B cell (primary cell): Measurements from ENCODE around the gene RNU5B-1. TPM values are rescaled to one million over a fixed set of nuclear protein-coding genes. Genes with fewer than 3 reads are reported as not detected.

Experiments used
- ATAC-seq: fragments of 200-7000 bp; cut with Tn5 transposase; one replicate; pipeline ENCODE4 v1.10.0; 2021; ENCODE audit warnings: low read depth, mild to moderate bottlenecking, moderate number of reproducible peaks, moderate library complexity
- CTCF ChIA-PET: fragments of 350-600 bp; sonication (Branson Sonifier 250); formaldehyde crosslinking; loops from one replicate; lab custom pipeline; 2021; ENCODE audit warnings: antibody characterized with exemption, inconsistent platforms; lab: Charles Lee
- POLR2A ChIA-PET: fragments of 350-600 bp; sonication (Branson Sonifier 250); formaldehyde crosslinking; loops from one replicate; lab custom pipeline; 2021; ENCODE audit warnings: antibody characterized with exemption; lab: Charles Lee
- DNase-seq: peaks from one replicate; pipeline ENCODE4 v3.0.0; 2013
- H2AFZ ChIP-seq: 2 replicates; pipeline ENCODE4 v1.6.1; 2012; ENCODE audit warnings: mild to moderate bottlenecking, low read depth, low read length; ENCODE audit not compliant: insufficient read depth, poor library complexity, severe bottlenecking
- H3K27ac ChIP-seq, 2 donors: 1 replicate in 1 of 2; 2 replicates in 1 of 2; pipeline ENCODE4 v1.5.1; 2012 to 2013; ENCODE audit warnings: low read length in 2 of 2, mild to moderate bottlenecking in 2 of 2, moderate library complexity in 1 of 2
- H3K27me3 ChIP-seq, 4 experiments: fragments of 200-600 bp in 1 of 4; sonication (generic) in 1 of 4; replicated peaks in 1 of 4; 1 replicate in 2 of 4; 2 replicates in 2 of 4; pipeline versions ENCODE4 v1.6.1 to v1.7.0; 2013 to 2016; ENCODE audit warnings: low read length in 3 of 4, mild to moderate bottlenecking in 2 of 4, mixed read lengths in 1 of 4, moderate library complexity in 1 of 4; ENCODE audit not compliant: insufficient read depth in 4 of 4, control insufficient read depth in 3 of 4; ENCODE audit errors: control extremely low read depth in 1 of 4
- H3K36me3 ChIP-seq, 2 experiments: replicated peaks in 1 of 2; 1 replicate in 1 of 2; 2 replicates in 1 of 2; pipeline versions ENCODE4 v1.6.1 to v1.7.1; 2013; ENCODE audit warnings: low read length in 1 of 2; ENCODE audit not compliant: insufficient read depth in 2 of 2, control insufficient read depth in 1 of 2; ENCODE audit errors: control extremely low read depth in 1 of 2, extremely low read depth in 1 of 2
- H3K4me1 ChIP-seq, 2 donors: fragments of 200-600 bp in 1 of 2; sonication (generic) in 1 of 2; 1 replicate in 1 of 2; 2 replicates in 1 of 2; pipeline versions ENCODE4 v1.5.1 to v1.6.1; 2013 to 2017; ENCODE audit warnings: low read length in 2 of 2; ENCODE audit not compliant: control insufficient read depth in 2 of 2, insufficient read depth in 2 of 2
- H3K4me2 ChIP-seq: replicated peaks from 2 replicates; pipeline ENCODE3; 2012; ENCODE audit warnings: mild to moderate bottlenecking, low read depth, low read length; ENCODE audit not compliant: poor library complexity, severe bottlenecking
- H3K4me3 ChIP-seq, 5 experiments: fragments of 200-600 bp in 1 of 5; sonication (generic) in 1 of 5; 1 replicate in 3 of 5; 2 replicates in 2 of 5; pipeline versions ENCODE4 v1.5.1 to v1.7.0; 2011 to 2016; ENCODE audit warnings: low read length in 4 of 5, mild to moderate bottlenecking in 4 of 5, low read depth in 2 of 5, control low read depth in 1 of 5, moderate library complexity in 1 of 5; ENCODE audit not compliant: insufficient read depth in 1 of 5; ENCODE audit errors: control extremely low read depth in 1 of 5, extremely low read depth in 1 of 5
- H3K79me2 ChIP-seq: fragments of 200-600 bp; sonication (generic); one replicate; pipeline ENCODE4 v1.6.0; 2016; ENCODE audit warnings: low read length; ENCODE audit not compliant: control insufficient read depth, insufficient read depth
- H3K9ac ChIP-seq: fragments of 200-600 bp; sonication (generic); 2 replicates; pipeline ENCODE4 v1.6.1; 2017; ENCODE audit warnings: mild to moderate bottlenecking, low read length, moderate library complexity
- H3K9me3 ChIP-seq, 3 donors: one replicate each; pipeline versions ENCODE4 v1.6.1 to v1.7.1; 2013; ENCODE audit warnings: low read length in 2 of 3; ENCODE audit not compliant: control insufficient read depth in 2 of 3, insufficient read depth in 1 of 3; ENCODE audit errors: control extremely low read depth in 1 of 3
- H4K20me1 ChIP-seq: 2 replicates; pipeline ENCODE4 v1.6.0; 2012; ENCODE audit warnings: mild to moderate bottlenecking, low read length; ENCODE audit not compliant: insufficient read depth, control insufficient read depth, poor library complexity, severe bottlenecking
- H3K27ac Mint-ChIP-seq: one replicate; pipeline ENCODE4 v1.8.0; 2021; ENCODE audit warnings: mixed read lengths
- H3K27me3 Mint-ChIP-seq: one replicate; pipeline ENCODE4 v1.8.0; 2021; ENCODE audit warnings: mixed read lengths
- H3K4me1 Mint-ChIP-seq: one replicate; pipeline ENCODE4 v1.8.0; 2021; ENCODE audit warnings: mixed read lengths
- H3K4me3 Mint-ChIP-seq: one replicate; pipeline ENCODE4 v1.8.0; 2021; ENCODE audit warnings: mixed read lengths
- H3K9me3 Mint-ChIP-seq: one replicate; pipeline ENCODE4 v1.8.0; 2022; ENCODE audit warnings: mixed read lengths; ENCODE audit not compliant: insufficient read depth
- EZH2 ChIP-seq: IDR thresholded peaks from 2 replicates; pipeline ENCODE4 v1.6.1; 2012; ENCODE audit warnings: borderline replicate concordance, low read depth, mild to moderate bottlenecking, moderate library complexity, low read length; ENCODE audit not compliant: insufficient read depth, poor library complexity, severe bottlenecking
- WGBS: methylation state at CpG from one replicate; pipeline ENCODE4 v1.1.5; 2013; ENCODE audit warnings: missing lambda C conversion rate; ENCODE audit not compliant: insufficient coverage; 5-methylcytosine and 5-hydroxymethylcytosine counted together
- intact Hi-C: fragments of 100-400 bp; cut with micrococcal nuclease; formaldehyde crosslinking; loops from one replicate; pipeline ENCODE4 v1.10.0; 2022
- polyA plus RNA-seq: library from polyadenylated mRNA; depleted of rRNA; stranded (reverse); fragments of >200 nt; gene quantifications from 2 replicates; pipeline ENCODE4 v1.2.3, GENCODE V29; 2012
- total RNA-seq, 2 donors: library from RNA; stranded (reverse); fragments of 120-200 nt in 1 of 2; gene quantifications; 1 replicate in 1 of 2; 2 replicates in 1 of 2; pipeline versions ENCODE4 v1.2.3 to v1.2.4, GENCODE V29; 2013 to 2022
- TF ChIP-seq, protein P1 (sequence below): fragments of 200-600 bp; IDR thresholded peaks from one replicate; pipeline ENCODE4 v1.8.0; 2022; ENCODE audit warnings: antibody characterized with exemption, mild to moderate bottlenecking

RNU5B-1 gene
- total and polyA plus RNA-seq, 2 donors (not counting 1 experiment from before 2014, with no cell fraction given) = 21.7 TPM; not detected in 1

DNA sequence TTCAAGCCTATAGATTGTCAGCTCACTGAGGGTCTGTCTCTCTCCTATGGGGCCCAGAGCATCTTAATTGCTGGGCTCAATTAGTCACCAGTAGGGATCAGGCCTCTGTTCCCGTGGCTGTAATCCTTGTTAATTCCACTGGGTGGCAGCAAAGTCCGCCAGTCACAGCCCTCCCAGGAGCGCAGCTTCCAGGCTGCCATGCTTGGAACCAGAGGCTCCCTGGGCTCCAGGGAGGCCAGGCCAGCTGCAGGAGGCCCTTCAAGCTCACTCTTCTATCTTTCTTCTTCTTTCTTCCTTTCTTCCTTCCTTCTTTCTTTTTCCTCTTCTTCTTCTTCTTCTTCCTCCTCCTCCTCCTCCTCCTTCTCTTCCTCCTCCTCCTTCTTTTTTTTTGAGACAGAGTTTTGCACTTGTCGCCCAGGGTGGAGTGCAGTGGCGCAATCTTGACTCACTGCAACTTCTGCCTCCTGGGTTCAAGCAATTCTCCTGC lies 14.4 kb downstream of the RNU5B-1 start:
- Histone ChIP-seq H3K79me2 (no peaks in the 10 kb centered on the region), H2AFZ (no peak overlapping the region), H3K9ac (no peak overlapping the region), H3K4me3 (no peak overlapping the region), H3K4me1 (no peaks in the 10 kb centered on the region), H3K4me2 (no peak overlapping the region), H3K27ac (no peak overlapping the region), H3K9me3 (peaks cover 0 to 6% (median 0%) of the 10 kb centered on the region in 3 donors), H4K20me1 (no peaks in the 10 kb centered on the region), H3K36me3 (no peaks in the 10 kb centered on the region), H3K27me3 (peaks cover 0 to 6% (median 0%) of the 10 kb centered on the region in 4 experiments)
- Mint-ChIP-seq H3K4me3 (no peak overlapping the region), H3K27ac (no peak overlapping the region), H3K9me3 (no peaks in the 10 kb centered on the region), H3K27me3 (peaks cover 16% of the 10 kb centered on the region), H3K4me1 (no peaks in the 10 kb centered on the region)
- peak; percentile 99 for ATAC-seq
- CTCF ChIA-PET = interaction anchor here (0.6 to 6.7 kb wide), 19 partner anchors 8 to 1589 kb away, joined by 3 to 165 read pairs (median 4); partner anchors contain the start of genes PARP16 and RNU5B-1
- WGBS = 36% methylated on average over 5 of the region's 5 CpGs
- DNase-seq = peak; percentile 81
- TF ChIP-seq, protein P1, sequence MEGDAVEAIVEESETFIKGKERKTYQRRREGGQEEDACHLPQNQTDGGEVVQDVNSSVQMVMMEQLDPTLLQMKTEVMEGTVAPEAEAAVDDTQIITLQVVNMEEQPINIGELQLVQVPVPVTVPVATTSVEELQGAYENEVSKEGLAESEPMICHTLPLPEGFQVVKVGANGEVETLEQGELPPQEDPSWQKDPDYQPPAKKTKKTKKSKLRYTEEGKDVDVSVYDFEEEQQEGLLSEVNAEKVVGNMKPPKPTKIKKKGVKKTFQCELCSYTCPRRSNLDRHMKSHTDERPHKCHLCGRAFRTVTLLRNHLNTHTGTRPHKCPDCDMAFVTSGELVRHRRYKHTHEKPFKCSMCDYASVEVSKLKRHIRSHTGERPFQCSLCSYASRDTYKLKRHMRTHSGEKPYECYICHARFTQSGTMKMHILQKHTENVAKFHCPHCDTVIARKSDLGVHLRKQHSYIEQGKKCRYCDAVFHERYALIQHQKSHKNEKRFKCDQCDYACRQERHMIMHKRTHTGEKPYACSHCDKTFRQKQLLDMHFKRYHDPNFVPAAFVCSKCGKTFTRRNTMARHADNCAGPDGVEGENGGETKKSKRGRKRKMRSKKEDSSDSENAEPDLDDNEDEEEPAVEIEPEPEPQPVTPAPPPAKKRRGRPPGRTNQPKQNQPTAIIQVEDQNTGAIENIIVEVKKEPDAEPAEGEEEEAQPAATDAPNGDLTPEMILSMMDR = peak; percentile 91
- no peak for TF ChIP-seq EZH2
- intact Hi-C loops = loop anchor here (1.0 kb wide), 2 partner anchors 66 to 81 kb away; no protein-coding TSS in a partner anchor
- POLR2A ChIA-PET = interaction anchor here (0.6 to 1.7 kb wide), 3 partner anchors 14 to 134 kb away, joined by 4 to 7 read pairs (median 5); partner anchors contain the start of genes CLPX and RNU5B-1

DNA sequence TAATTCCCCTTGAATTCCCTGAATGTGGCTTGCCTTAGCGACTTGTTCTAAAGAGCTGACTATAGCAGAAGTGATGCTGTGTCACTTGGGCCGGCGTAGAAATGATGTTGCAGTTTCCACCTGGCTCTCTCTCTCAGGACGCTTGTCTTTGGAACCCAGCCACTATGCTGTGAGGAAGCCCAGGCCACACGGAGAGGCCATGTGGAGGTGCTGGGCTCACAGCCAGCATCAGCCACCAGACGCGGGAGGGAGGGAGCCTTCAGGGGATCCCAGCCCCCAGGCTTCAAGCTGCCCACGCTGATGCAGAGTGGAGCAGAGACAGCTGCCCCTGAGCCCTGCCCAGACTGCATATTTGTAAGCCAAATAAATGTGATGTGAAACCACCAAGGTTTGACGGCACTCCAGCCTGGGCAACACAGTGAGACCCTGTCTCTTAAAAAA lies 18.6 kb downstream of the RNU5B-1 start:
- no peak overlapping the region for H3K27ac ChIP-seq
- ATAC-seq = no peak
- H3K4me3 ChIP-seq = no peak overlapping the region
- no peaks in the 10 kb centered on the region for H3K36me3 ChIP-seq
- H4K20me1 ChIP-seq = no peaks in the 10 kb centered on the region
- H3K27me3 ChIP-seq = peaks cover 0 to 6% (median 2%) of the 10 kb centered on the region in 4 experiments
- no peak for TF ChIP-seq EZH2
- TF ChIP-seq, protein P1 = no peak
- H2AFZ ChIP-seq = no peak overlapping the region
- H3K9ac ChIP-seq = no peak overlapping the region
- Mint-ChIP-seq H3K4me1 (peaks cover 2% of the 10 kb centered on the region), H3K27ac (no peak overlapping the region), H3K9me3 (no peaks in the 10 kb centered on the region), H3K27me3 (peaks cover 14% of the 10 kb centered on the region), H3K4me3 (no peak overlapping the region)
- H3K4me1 ChIP-seq = peaks cover 0 to 3% of the 10 kb centered on the region in 2 donors
- H3K4me2 ChIP-seq = no peak overlapping the region
- POLR2A ChIA-PET = no interaction called here
- intact Hi-C loops = no loop called here
- H3K79me2 ChIP-seq = no peaks in the 10 kb centered on the region
- WGBS = 5% methylated on average over 8 of the region's 9 CpGs
- DNase-seq = no peak
- peaks cover 0 to 12% (median 0%) of the 10 kb centered on the region in 3 donors for H3K9me3 ChIP-seq
- CTCF ChIA-PET = interaction anchor here (0.7 to 6.7 kb wide), 4 partner anchors 25 to 272 kb away, joined by 3 to 165 read pairs (median 4); no protein-coding TSS in a partner anchor
